HepG2 (cell line): Measurements from ENCODE around the gene PTMA. TPM values are rescaled to one million over a fixed set of nuclear protein-coding genes. Genes with fewer than 3 reads are reported as not detected.

Experiments
- ATAC-seq: fragments of 200-7000 bp; cut with Tn5 transposase; 3 replicates; pipeline ENCODE4 v1.9.1; 2020; ENCODE audit warnings: mild to moderate bottlenecking, moderate library complexity
- BruUV-seq: library from RNA; stranded (reverse); fragments of 400-500 nt; replicated peaks from 2 replicates; lab custom pipeline; 2021; lab: Mats Ljungman, UMichigan
- CTCF ChIA-PET: fragments of 300-600 bp; formaldehyde crosslinking; extraction: SDS; loops from one replicate; lab custom pipeline; 2021; ENCODE audit warnings: low total read pairs, inconsistent platforms, low intra/inter-chr PET ratio; lab: Yijun Ruan, JAX
- POLR2A ChIA-PET: fragments of 350-600 bp; sonication (Branson Sonifier 250); formaldehyde crosslinking; loops from one replicate; lab custom pipeline; 2020; ENCODE audit warnings: antibody characterized with exemption, inconsistent platforms; lab: Yijun Ruan, JAX
- DNase-seq: peaks from one replicate; pipeline ENCODE4 v3.0.0-alpha.2; 2015; ENCODE audit warnings: low spot score
- FAIRE-seq: peaks from 3 replicates; lab custom pipeline; 2011; peaks lifted over from hg19 to GRCh38; lab: Jason Lieb, UNC
- H2AFZ ChIP-seq: one replicate; pipeline ENCODE4 v1.6.1; 2011; ENCODE audit warnings: low read length, inconsistent platforms
- H3K27ac ChIP-seq: fragments of 300-600 bp; 3 replicates; pipeline ENCODE4 v1.8.0; 2011; ENCODE audit warnings: mixed run types, mild to moderate bottlenecking, mixed read lengths, low read length, inconsistent platforms; ENCODE audit not compliant: insufficient read depth; ENCODE audit errors: extremely low read length
- H3K27me3 ChIP-seq, 2 experiments: fragments of 200-600 bp in 1 of 2; 2 replicates in 1 of 2; 3 replicates in 1 of 2; pipeline versions ENCODE4 v1.6.0 to v1.8.0; 2011; ENCODE audit warnings: low read length in 2 of 2, mild to moderate bottlenecking in 2 of 2, moderate library complexity in 2 of 2, inconsistent platforms in 1 of 2; ENCODE audit not compliant: insufficient read depth in 2 of 2, control insufficient read depth in 1 of 2
- H3K36me3 ChIP-seq, 2 experiments: fragments of 200-600 bp in 1 of 2; replicated peaks in 1 of 2; 2 replicates in 1 of 2; 3 replicates in 1 of 2; pipeline versions ENCODE4 v1.5.1 to v1.8.0; 2011; ENCODE audit warnings: low read length in 2 of 2, inconsistent platforms in 1 of 2; ENCODE audit not compliant: insufficient read depth in 2 of 2, control insufficient read depth in 1 of 2
- H3K4me1 ChIP-seq: 2 replicates; pipeline ENCODE4 v1.5.1; 2012; ENCODE audit warnings: low read length, inconsistent platforms; ENCODE audit not compliant: insufficient read depth
- H3K4me2 ChIP-seq: 2 replicates; pipeline ENCODE4 v1.6.0; 2011; ENCODE audit warnings: low read depth, low read length, inconsistent platforms
- H3K4me3 ChIP-seq, 3 experiments: fragments of 200-600 bp in 1 of 3; sonication (generic), shearing (Covaris generic) in 1 of 3; replicated peaks in 1 of 3; 2 replicates each; pipeline ENCODE4 v1.5.1; 2011 to 2016; ENCODE audit warnings: low read length in 3 of 3, inconsistent platforms in 2 of 3, low read depth in 2 of 3, mild to moderate bottlenecking in 2 of 3, control low read depth in 1 of 3, mixed read lengths in 1 of 3; ENCODE audit not compliant: insufficient read depth in 1 of 3
- H3K79me2 ChIP-seq: one replicate; pipeline ENCODE4 v1.6.1; 2011; ENCODE audit warnings: low read length, inconsistent platforms; ENCODE audit not compliant: insufficient read depth
- H3K9ac ChIP-seq: 2 replicates; pipeline ENCODE4 v1.6.0; 2011; ENCODE audit warnings: mild to moderate bottlenecking, low read depth, low read length, inconsistent platforms; ENCODE audit not compliant: insufficient read depth
- H3K9me3 ChIP-seq: 2 replicates; pipeline ENCODE4 v1.5.1; 2012; ENCODE audit warnings: mild to moderate bottlenecking, low read length
- H4K20me1 ChIP-seq: 2 replicates; pipeline ENCODE4 v1.6.0; 2011; ENCODE audit warnings: inconsistent platforms, mild to moderate bottlenecking, low read length, moderate library complexity; ENCODE audit not compliant: insufficient read depth
- ATF3 ChIP-seq: sonication (generic); formaldehyde crosslinking; IDR thresholded peaks from 2 replicates; pipeline ENCODE4 v1.4.0; 2020; ENCODE audit warnings: missing genetic modification reagents
- FOSL2 ChIP-seq: sonication (generic); formaldehyde crosslinking; IDR thresholded peaks from 2 replicates; pipeline ENCODE4 v1.4.0; 2020; ENCODE audit warnings: missing genetic modification reagents
- FOXO4 ChIP-seq: sonication (generic); formaldehyde crosslinking; conservative IDR thresholded peaks from 2 replicates; pipeline ENCODE4 v1.8.1; 2023; ENCODE audit warnings: missing genetic modification reagents
- SOX5 ChIP-seq: IDR thresholded peaks from 2 replicates; pipeline ENCODE4 v1.6.1; 2016; ENCODE audit warnings: borderline replicate concordance
- ZNF121 ChIP-seq: sonication (generic); formaldehyde crosslinking; IDR thresholded peaks from 2 replicates; pipeline ENCODE4 v1.5.0; 2020; ENCODE audit warnings: mild to moderate bottlenecking, missing genetic modification reagents
- ZNF160 ChIP-seq: sonication (generic); formaldehyde crosslinking; IDR thresholded peaks from 2 replicates; pipeline ENCODE4 v1.8.0; 2022; ENCODE audit warnings: mild to moderate bottlenecking, inconsistent platforms, missing genetic modification reagents
- ZNF275 ChIP-seq: sonication (generic); formaldehyde crosslinking; IDR thresholded peaks from 2 replicates; pipeline ENCODE4 v1.8.0; 2022; ENCODE audit warnings: missing genetic modification reagents, mild to moderate bottlenecking, inconsistent platforms, borderline replicate concordance
- ZNF3 ChIP-seq: IDR thresholded peaks from 2 replicates; pipeline ENCODE4 v1.7.0; 2017; ENCODE audit warnings: inconsistent platforms
- ZNF34 ChIP-seq: sonication (generic); formaldehyde crosslinking; IDR thresholded peaks from 2 replicates; pipeline ENCODE4 v1.4.0; 2020; ENCODE audit warnings: mild to moderate bottlenecking, missing genetic modification reagents, borderline replicate concordance
- ZNF503 ChIP-seq: sonication (generic); formaldehyde crosslinking; IDR thresholded peaks from 2 replicates; pipeline ENCODE4 v1.4.0; 2020; ENCODE audit warnings: missing genetic modification reagents
- ZNF562 ChIP-seq: sonication (generic); formaldehyde crosslinking; IDR thresholded peaks from 2 replicates; pipeline ENCODE4 v1.8.0; 2022; ENCODE audit warnings: missing genetic modification reagents, borderline replicate concordance
- ZNF770 ChIP-seq: sonication (generic); formaldehyde crosslinking; IDR thresholded peaks from 2 replicates; pipeline ENCODE4 v1.5.0; 2020; ENCODE audit warnings: mild to moderate bottlenecking, missing genetic modification reagents
- ZNF850 ChIP-seq: sonication (generic); formaldehyde crosslinking; conservative IDR thresholded peaks from 2 replicates; pipeline ENCODE4 v1.9.0; 2021; ENCODE audit warnings: mild to moderate bottlenecking, missing genetic modification reagents
- WGBS: methylation state at CpG from one replicate; pipeline ENCODE4 v1.1.6; 2017; ENCODE audit warnings: low lambda C conversion rate; 5-methylcytosine and 5-hydroxymethylcytosine counted together
- in situ Hi-C: cut with HindIII; loops from 2 replicates; pipeline ENCODE4 v1.10.0; 2017; ENCODE audit warnings: low pct_unique_long_range_greater_than_20kb; ENCODE audit not compliant: extremely low pct_ligation_motif_present
- intact Hi-C: fragments of 100-400 bp; cut with micrococcal nuclease; formaldehyde crosslinking; loops from one replicate; pipeline ENCODE4 v1.10.0; 2022; ENCODE audit not compliant: unreplicated experiment
- polyA plus RNA-seq, 8 experiments: library from polyadenylated mRNA; depleted of rRNA in 3 of 8; stranded (reverse) in 7 of 8; unstranded in 1 of 8; fragments of >200 nt; fragmentation: Illumina TruSeq in 4 of 8; extraction: Trizol in 4 of 8; gene quantifications; 2 replicates each; pipeline versions ENCODE4 v1.2.1 to v1.2.3, GENCODE V29; 2011 to 2016; ENCODE audit warnings: low read depth in 4 of 8, missing spikeins in 1 of 8, mixed read lengths in 1 of 8; ENCODE audit not compliant: insufficient read depth in 1 of 8
- total RNA-seq, 5 experiments: library from RNA; depleted of rRNA; stranded (reverse); fragments of >200 nt; fragmentation: Illumina TruSeq; extraction: Trizol; gene quantifications; 2 replicates each; pipeline ENCODE4 v1.2.3, GENCODE V29; 2016; ENCODE audit warnings: low read depth in 1 of 5

PTMA gene
- total and polyA plus RNA-seq, 2 of the 13 experiments (the other 11 are each of a cell fraction or from before 2014, with no cell fraction given), result 190 to 1,086 TPM

- no peak for TF ChIP-seq FOXO4
Observed at GRCh38 chr2:231682603-231683291, 25.6 kb upstream of the PTMA start (continued).

GRCh38 chr2:231683292-231684235 is 24.8 kb upstream of the PTMA start:
- POLR2A ChIA-PET, result interaction anchor here (1.1 to 5.9 kb wide), 8 partner anchors 10 to 31 kb away, joined by 4 to 56 read pairs (median 14); partner anchors contain the start of gene PTMA
- Histone ChIP-seq H3K4me3 (no peak overlapping the region), H3K36me3 (no peaks in the 10 kb centered on the region), H3K9me3 (no peaks in the 10 kb centered on the region), H3K4me2 (peak overlapping the region; percentile 98; the same call in 1 of the 2 replicates), H3K79me2 (no peaks in the 10 kb centered on the region), H3K9ac (no peak overlapping the region), H4K20me1 (no peaks in the 10 kb centered on the region), H3K27ac (no peak overlapping the region), H3K4me1 (peaks cover 76% of the 10 kb centered on the region), H3K27me3 (peaks cover 2 to 16% of the 10 kb centered on the region in 2 experiments; a peak in 2 of 5 replicates), H2AFZ (no peak overlapping the region)
- DNase-seq (no peak), FAIRE-seq (no peak), ATAC-seq (no peak)
- in situ Hi-C loops (no loop called here), intact Hi-C loops (no loop called here)
- 65% methylated on average over 7 of the region's 8 CpGs for whole genome bisulfite sequencing
- CTCF ChIA-PET, result interaction anchor here (0.9 to 4.1 kb wide), 2 partner anchors 30 to 31 kb away, joined by 3 to 59 read pairs; no protein-coding TSS in a partner anchor
- no TSS peak for BruUV-seq
- TF ChIP-seq ZNF3, result peak; percentile 77
- TF ChIP-seq SOX5, result no peak
- TF ChIP-seq ZNF160 (CRISPR knock-in tag), result no peak
- TF ChIP-seq ATF3 (CRISPR knock-in tag), result peak; percentile 59; the same call in 1 of the 2 replicates
- TF ChIP-seq ZNF562 (CRISPR knock-in tag), result no peak
- no peak for TF ChIP-seq ZNF850 (CRISPR knock-in tag)
- peak; percentile 78 for TF ChIP-seq FOSL2
- no peak for TF ChIP-seq ZNF275 (CRISPR knock-in tag)
- TF ChIP-seq ZNF121, result peak; percentile 94
- peak; percentile 97 for TF ChIP-seq ZNF770
- no peak for TF ChIP-seq ZNF34 (CRISPR knock-in tag)
- TF ChIP-seq ZNF503 (CRISPR knock-in tag), result no peak
